Urothelium cell line (cell line): ENCODE data around the gene LAP3.
A peak's percentile ranks its signal among the peaks of the same experiment; 100 is the strongest.
"Not testable (repeated sequence)": the region's sequence is repeated elsewhere in the genome, so short reads cannot be mapped to it uniquely, and the experiment has no call there.

Source experiments
- DNase-seq: peaks from one replicate; pipeline ENCODE4 v3.0.0; 2011; ENCODE audit warnings: low spot score, mixed read lengths
- FAIRE-seq: peaks from 2 replicates; lab custom pipeline; 2011; peaks lifted over from hg19 to GRCh38; lab: Jason Lieb, UNC

The LAP3 gene

GRCh38 chr4:17576932-17577664, at the start of gene LAP3:
Gene LAP3, plus strand, starts transcription at chr4:17577198. Its CDS starts 268 bp downstream, at chr4:17577466.
- FAIRE-seq (peak; percentile 69), DNase-seq (peak; percentile 92)

- DNase-seq (no peak), FAIRE-seq (no peak)
These were observed 48.3 kb upstream of the LAP3 start for GRCh38 chr4:17528551-17529165.

- no peak for FAIRE-seq
- DNase-seq: no peak
These were observed 45.3 kb upstream of the LAP3 start for GRCh38 chr4:17531538-17532285.

DNA sequence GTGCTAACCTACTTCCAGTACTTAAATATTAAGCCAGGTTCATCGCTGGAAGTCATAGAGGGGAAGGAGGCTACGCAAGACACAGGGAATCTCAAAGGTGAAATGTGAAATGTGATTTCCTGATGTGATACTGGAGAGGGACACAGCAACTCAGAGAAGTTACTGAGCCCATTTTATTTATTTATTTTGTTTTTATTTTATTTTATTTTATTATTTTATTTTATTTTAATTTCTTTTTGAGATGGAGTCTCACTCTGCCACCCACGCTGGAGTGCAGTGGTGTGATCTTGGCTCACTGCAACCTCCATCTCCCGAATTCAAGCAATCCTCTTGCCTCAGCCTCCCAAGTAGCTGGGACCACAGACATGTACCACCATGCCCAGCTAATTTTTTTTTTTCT, 42.3 kb upstream of the LAP3 start:
- FAIRE-seq: no peak
- no peak for DNase-seq

DNA sequence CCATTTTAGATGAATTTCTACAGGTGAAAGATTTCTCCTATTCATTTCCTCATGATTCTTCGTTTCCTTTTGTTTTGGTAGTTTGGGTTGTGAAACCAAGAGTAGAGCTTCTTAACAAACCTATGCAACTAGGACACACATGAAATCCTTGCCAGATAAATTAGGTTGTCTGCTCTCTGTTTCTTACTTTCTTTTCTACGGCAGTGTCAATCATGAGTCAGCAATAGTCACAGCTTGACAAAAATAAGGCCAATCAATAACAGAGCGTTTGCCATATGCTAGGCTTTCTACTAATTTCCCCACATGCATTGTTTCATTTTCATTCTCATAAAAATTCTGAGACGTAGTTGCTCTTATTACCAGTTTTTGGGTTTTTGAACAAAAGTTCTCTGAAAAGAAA, 41.8 kb upstream of the LAP3 start:
- FAIRE-seq (no peak), DNase-seq (no peak)

DNA sequence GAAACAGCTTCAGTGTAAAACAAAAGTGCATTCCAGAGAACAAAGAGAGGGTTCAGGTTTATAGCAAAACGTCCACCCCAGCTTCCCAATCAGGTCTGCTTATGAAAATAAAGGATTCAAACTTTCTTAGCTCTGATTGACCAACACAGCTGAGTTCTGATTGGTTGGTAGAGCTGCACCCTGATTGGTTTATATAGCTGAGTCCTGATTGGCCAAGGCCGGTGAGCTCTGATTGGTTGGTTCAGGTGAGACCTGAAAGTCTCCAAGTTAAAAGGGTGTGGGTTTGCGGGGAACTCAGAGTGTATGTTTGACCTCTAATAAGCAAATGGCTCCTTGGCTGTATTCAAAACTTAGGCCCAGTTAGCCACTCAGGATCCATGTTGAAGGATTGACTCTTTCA, 41.1 kb upstream of the LAP3 start:
- FAIRE-seq (no peak), DNase-seq (no peak)

GRCh38 chr4:17537060-17537459, 39.9 kb upstream of the LAP3 start:
- not testable (repeated sequence) for FAIRE-seq, DNase-seq

GRCh38 chr4:17544205-17544604, 32.8 kb upstream of the LAP3 start:
- DNase-seq (peak; percentile 44), FAIRE-seq (no peak)

- DNase-seq: no peak
- FAIRE-seq: no peak
These were observed 32.2 kb upstream of the LAP3 start for GRCh38 chr4:17544831-17545234.

GRCh38 chr4:17545374-17546140, 31.4 kb upstream of the LAP3 start:
- DNase-seq (no peak), FAIRE-seq (no peak)

- DNase-seq (no peak), FAIRE-seq (no peak)
These were observed 30.8 kb upstream of the LAP3 start for GRCh38 chr4:17546222-17546621.

- no peak for DNase-seq
- no peak for FAIRE-seq
These were observed 30.3 kb upstream of the LAP3 start for GRCh38 chr4:17546678-17547077.

DNA sequence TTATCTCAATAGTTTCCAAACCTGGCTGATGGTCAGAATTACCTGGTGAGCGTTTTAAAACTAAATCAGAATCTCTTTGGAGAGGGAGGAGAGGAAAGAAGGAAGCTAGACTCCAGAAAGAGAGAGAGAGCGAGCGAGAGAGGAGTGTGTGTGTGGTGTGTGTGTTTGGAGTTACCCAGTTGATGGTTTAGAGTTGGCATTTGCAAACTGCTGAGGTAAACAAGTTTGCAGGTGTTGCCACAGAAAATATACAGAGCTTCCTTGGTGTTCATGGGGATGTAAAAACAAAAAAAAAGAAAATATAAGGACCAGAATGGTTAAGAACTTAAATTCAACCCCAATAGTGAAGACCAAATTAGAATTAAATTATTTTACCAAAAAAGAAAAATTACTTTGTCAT, 26.4 kb upstream of the LAP3 start:
- no peak for FAIRE-seq

DNA sequence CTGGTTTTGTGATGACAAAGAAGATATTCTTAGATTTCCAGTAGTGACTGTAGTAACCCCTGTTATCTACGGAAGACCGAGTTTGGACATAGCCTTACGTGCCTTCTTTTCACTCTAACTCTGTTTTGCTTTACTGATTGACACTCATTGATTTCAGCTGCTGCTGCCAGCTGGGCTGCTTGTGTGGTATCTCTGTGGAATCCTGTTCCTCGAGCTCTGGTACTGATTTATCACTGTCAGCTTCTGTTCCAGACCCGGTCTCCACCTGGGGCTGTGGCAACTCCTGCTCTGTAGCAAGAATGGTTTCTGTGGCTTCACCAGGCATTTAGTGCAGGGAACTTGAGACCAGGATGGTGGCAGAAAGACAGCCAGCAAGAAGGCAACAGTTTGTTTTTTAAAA, 24.6 kb upstream of the LAP3 start:
- FAIRE-seq (no peak), DNase-seq (no peak)

More for the DNA sequence above, 26.4 kb upstream of the LAP3 start:
- no peak for DNase-seq

- no peak for DNase-seq
- no peak for FAIRE-seq
These were observed 22.4 kb upstream of the LAP3 start for GRCh38 chr4:17554568-17554967.

- no peak for DNase-seq
- no peak for FAIRE-seq
These were observed 20.5 kb upstream of the LAP3 start for GRCh38 chr4:17556498-17556897.

DNA sequence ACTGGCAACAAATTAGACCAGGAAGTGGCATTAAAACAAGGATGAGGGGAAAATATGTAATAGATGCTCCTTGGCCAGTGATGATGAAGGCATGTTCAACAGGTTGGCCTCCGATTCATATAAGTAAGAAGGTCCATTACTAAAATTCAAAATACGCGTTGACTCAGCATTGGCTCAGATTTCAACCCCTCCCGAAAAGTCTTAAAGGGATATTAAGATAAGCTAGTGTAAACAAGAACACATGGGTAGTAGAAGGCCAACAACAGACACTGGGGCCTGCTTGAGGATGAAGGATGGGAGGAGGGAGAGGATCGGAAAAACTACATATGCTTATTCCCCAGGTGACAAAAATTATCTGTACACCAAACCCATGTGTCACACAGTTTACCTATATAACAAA, 19.1 kb upstream of the LAP3 start:
- FAIRE-seq (no peak), DNase-seq (no peak)

- no peak for FAIRE-seq
- DNase-seq: no peak
These were observed 17.9 kb upstream of the LAP3 start for GRCh38 chr4:17558941-17559708.

DNA sequence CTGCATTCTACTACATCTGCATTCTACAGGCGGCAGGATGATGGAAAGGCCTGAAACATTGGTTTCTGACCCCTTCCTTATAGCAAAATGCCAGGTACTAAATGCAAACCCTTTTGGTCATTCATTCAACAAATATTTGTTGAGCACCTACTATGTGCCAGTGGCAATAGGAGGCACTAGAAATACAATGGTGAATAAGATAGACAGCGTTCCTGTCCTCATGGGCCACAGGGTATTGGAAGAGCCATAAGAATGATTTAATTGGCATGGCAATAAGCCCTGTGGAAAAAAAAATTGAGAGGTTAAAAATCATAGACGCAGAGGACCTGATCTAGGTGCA, 17.3 kb upstream of the LAP3 start:
- DNase-seq (no peak), FAIRE-seq (no peak)

DNA sequence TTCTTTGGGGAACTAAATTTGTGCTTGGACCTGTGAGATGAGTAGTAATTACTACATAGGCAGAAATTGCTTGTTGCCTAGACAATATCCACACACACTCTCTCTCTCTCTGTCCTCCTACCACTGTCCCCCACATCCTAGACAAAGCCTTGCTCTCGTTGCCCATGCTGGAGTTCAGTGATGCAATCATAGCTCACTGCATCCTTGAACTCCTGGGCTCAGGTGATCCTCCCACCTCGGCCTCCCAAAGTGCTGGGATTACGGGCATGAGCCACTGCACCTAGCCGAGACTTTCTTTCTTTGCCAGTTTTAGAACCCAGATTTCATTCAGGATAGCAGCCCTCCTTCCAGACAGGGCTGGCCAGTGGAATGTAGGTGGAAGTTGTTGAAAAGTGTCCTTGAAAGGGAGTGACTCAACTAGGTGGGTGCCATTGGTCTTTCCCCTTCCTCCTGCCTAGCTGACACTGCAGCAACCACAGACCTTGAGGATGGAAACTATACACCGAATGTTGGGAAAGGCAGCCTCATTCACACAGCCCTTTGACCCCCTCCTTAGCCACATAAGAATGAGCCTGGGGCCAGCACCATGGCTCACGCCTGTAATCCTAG, 16.8 kb upstream of the LAP3 start:
- no peak for FAIRE-seq
- DNase-seq: no peak
